ENCODE measurements around the gene GRM8.

Gene GRM8

GRCh38 chr7:127256041-127256725 is 3.4 kb upstream of the GRM8 start:
- H4K20me1 ChIP-seq (ENCODE audit: control insufficient read depth, insufficient read depth, low read depth, low read length) = no peaks in the 10 kb centered on the region
- H3K79me2 ChIP-seq (ENCODE audit: control insufficient read depth, low read length) = no peaks in the 10 kb centered on the region
- H3K36me3 ChIP-seq (ENCODE audit: control insufficient read depth, low read length) = no peaks in the 10 kb centered on the region
- H3K27me3 ChIP-seq (ENCODE audit: control insufficient read depth, low read length) = peaks cover 42% of the 10 kb centered on the region
- peaks cover 10% of the 10 kb centered on the region for H3K4me1 ChIP-seq (ENCODE audit: control insufficient read depth, low read length)
- TF ChIP-seq EZH2phosphoT487 (IDR thresholded peaks at IDR 0.05; ENCODE audit: borderline replicate concordance, low read length) (no peak), CTCF (IDR thresholded peaks at IDR 0.05; ENCODE audit: low read depth, low read length, poor library complexity, severe bottlenecking) (no peak)
- no peak overlapping the region for H3K4me2 ChIP-seq (ENCODE audit: low read length)
- H3K9me2 ChIP-seq (replicated peaks; ENCODE audit: control insufficient read depth, low read length) = no peaks in the 10 kb centered on the region
- 0 out of 2 replicates have a peak, but pooled peaks cover 2% of the 10 kb centered on the region for H3K9me3 ChIP-seq (ENCODE audit: control insufficient read depth, insufficient read depth, low read length)
- H3K4me3 ChIP-seq (ENCODE audit: low read length) = no peak overlapping the region
- H3K27ac ChIP-seq (ENCODE audit: low read depth, low read length) = no peak overlapping the region
- H3F3A ChIP-seq (ENCODE audit: control insufficient read depth, insufficient read depth) = no peaks in the 10 kb centered on the region

- H3F3A ChIP-seq (ENCODE audit: control insufficient read depth, insufficient read depth) = no peaks in the 10 kb centered on the region; the same call in 1 of the 2 replicates
- H3K27ac ChIP-seq (ENCODE audit: low read depth, low read length) = no peak overlapping the region
- peak; percentile 42 for TF ChIP-seq CTCF (IDR thresholded peaks at IDR 0.05; ENCODE audit: low read depth, low read length, poor library complexity, severe bottlenecking)
- no peak for TF ChIP-seq EZH2phosphoT487 (IDR thresholded peaks at IDR 0.05; ENCODE audit: borderline replicate concordance, low read length)
- no peaks in the 10 kb centered on the region for H3K9me2 ChIP-seq (replicated peaks; ENCODE audit: control insufficient read depth, low read length)
- H3K27me3 ChIP-seq (ENCODE audit: control insufficient read depth, low read length) = peaks cover 58% of the 10 kb centered on the region
- H3K4me2 ChIP-seq (ENCODE audit: low read length) = peak overlapping the region; percentile 81
- no peaks in the 10 kb centered on the region for H3K79me2 ChIP-seq (ENCODE audit: control insufficient read depth, low read length)
- H3K4me1 ChIP-seq (ENCODE audit: control insufficient read depth, low read length) = peaks cover 10% of the 10 kb centered on the region
- 0 out of 2 replicates have a peak, but pooled peaks cover 1% of the 10 kb centered on the region for H3K9me3 ChIP-seq (ENCODE audit: control insufficient read depth, insufficient read depth, low read length)
- H3K36me3 ChIP-seq (ENCODE audit: control insufficient read depth, low read length) = no peaks in the 10 kb centered on the region
- peak overlapping the region; percentile 73 for H3K4me3 ChIP-seq (ENCODE audit: low read length)
- no peaks in the 10 kb centered on the region for H4K20me1 ChIP-seq (ENCODE audit: control insufficient read depth, insufficient read depth, low read depth, low read length)
These were observed 1.5 kb upstream of the GRM8 start for GRCh38 chr7:127254163-127254684.

- Histone ChIP-seq H3K27me3 (ENCODE audit: control insufficient read depth, low read length) (peaks cover 65% of the 10 kb centered on the region), H3K79me2 (ENCODE audit: control insufficient read depth, low read length) (no peaks in the 10 kb centered on the region), H3F3A (ENCODE audit: control insufficient read depth, insufficient read depth) (no peaks in the 10 kb centered on the region; the same call in 1 of the 2 replicates), H3K4me1 (ENCODE audit: control insufficient read depth, low read length) (peaks cover 10% of the 10 kb centered on the region), H4K20me1 (ENCODE audit: control insufficient read depth, insufficient read depth, low read depth, low read length) (no peaks in the 10 kb centered on the region), H3K9me2 (replicated peaks; ENCODE audit: control insufficient read depth, low read length) (no peaks in the 10 kb centered on the region), H3K27ac (ENCODE audit: low read depth, low read length) (no peak overlapping the region), H3K9me3 (ENCODE audit: control insufficient read depth, insufficient read depth, low read length) (no peaks in the 10 kb centered on the region), H3K36me3 (ENCODE audit: control insufficient read depth, low read length) (no peaks in the 10 kb centered on the region), H3K4me3 (ENCODE audit: low read length) (peak overlapping the region; percentile 73), H3K4me2 (ENCODE audit: low read length) (peak overlapping the region; percentile 81)
- peak; percentile 91 for TF ChIP-seq EZH2phosphoT487 (IDR thresholded peaks at IDR 0.05; ENCODE audit: borderline replicate concordance, low read length)
- TF ChIP-seq CTCF (IDR thresholded peaks at IDR 0.05; ENCODE audit: low read depth, low read length, poor library complexity, severe bottlenecking) = peak; percentile 97
These were observed 781 bp upstream of the GRM8 start for GRCh38 chr7:127253281-127254162.
